CD4-positive, alpha-beta T cell (primary cell): ENCODE measurements around the gene STK32B. TPM values are rescaled to one million over a fixed set of nuclear protein-coding genes. Genes with fewer than 3 reads are reported as not detected.

Source experiments
- ATAC-seq: fragments of 200-7000 bp; cut with Tn5 transposase; one replicate; pipeline ENCODE4 v1.10.0; 2022; ENCODE audit warnings: mild to moderate bottlenecking; ENCODE audit not compliant: poor library complexity
- CTCF ChIA-PET: fragments of 350-600 bp; sonication (Branson Sonifier 250); formaldehyde crosslinking; loops from one replicate; lab custom pipeline; 2021; ENCODE audit warnings: antibody characterized with exemption, inconsistent platforms; lab: Charles Lee
- POLR2A ChIA-PET: fragments of 350-600 bp; sonication (Branson Sonifier 250); formaldehyde crosslinking; loops from one replicate; lab custom pipeline; 2021; ENCODE audit warnings: antibody characterized with exemption, inconsistent platforms; lab: Charles Lee
- DNase-seq, 14 experiments: peaks; one replicate each; pipeline ENCODE4 v3.0.0-alpha.2; 2013 to 2020; ENCODE audit warnings: mixed read lengths in 2 of 14
- H3K27ac ChIP-seq, 2 donors: one replicate each; pipeline versions ENCODE4 v1.5.1 to v1.7.0; 2013; ENCODE audit warnings: low read length in 2 of 2, low read depth in 1 of 2, mild to moderate bottlenecking in 1 of 2
- H3K27me3 ChIP-seq, 2 experiments: 1 replicate in 1 of 2; 2 replicates in 1 of 2; pipeline versions ENCODE4 v1.6.1 to v1.7.0; 2013; ENCODE audit warnings: low read length in 2 of 2, control low read depth in 1 of 2, mild to moderate bottlenecking in 1 of 2, moderate library complexity in 1 of 2; ENCODE audit not compliant: insufficient read depth in 2 of 2, control insufficient read depth in 1 of 2
- H3K36me3 ChIP-seq: one replicate; pipeline ENCODE4 v1.6.1; 2013; ENCODE audit warnings: low read length, control low read depth; ENCODE audit not compliant: insufficient read depth
- H3K4me1 ChIP-seq: one replicate; pipeline ENCODE4 v1.6.1; 2013; ENCODE audit warnings: low read length, control low read depth; ENCODE audit not compliant: insufficient read depth
- H3K4me3 ChIP-seq: one replicate; pipeline ENCODE4 v1.5.1; 2013; ENCODE audit warnings: mild to moderate bottlenecking, low read length, moderate library complexity
- H3K9me3 ChIP-seq, 2 experiments: 1 replicate in 1 of 2; 2 replicates in 1 of 2; pipeline versions ENCODE4 v1.6.1 to v1.7.0; 2013; ENCODE audit warnings: low read length in 2 of 2, mild to moderate bottlenecking in 2 of 2, control low read depth in 1 of 2, moderate library complexity in 1 of 2; ENCODE audit not compliant: control insufficient read depth in 1 of 2, insufficient read depth in 1 of 2
- H3K27ac Mint-ChIP-seq: one replicate; pipeline ENCODE4 v1.8.0; 2020; ENCODE audit warnings: mixed read lengths
- H3K27me3 Mint-ChIP-seq: one replicate; pipeline ENCODE4 v1.8.0; 2021; ENCODE audit warnings: mixed read lengths
- H3K36me3 Mint-ChIP-seq: one replicate; pipeline ENCODE4 v1.8.0; 2021; ENCODE audit warnings: low read depth, mixed read lengths
- H3K4me1 Mint-ChIP-seq: one replicate; pipeline ENCODE4 v1.8.0; 2021; ENCODE audit warnings: low read depth, mixed read lengths
- H3K4me3 Mint-ChIP-seq: one replicate; pipeline ENCODE4 v1.8.0; 2020; ENCODE audit warnings: mild to moderate bottlenecking, mixed read lengths
- H3K9me3 Mint-ChIP-seq: one replicate; pipeline ENCODE4 v1.8.0; 2020; ENCODE audit warnings: mixed read lengths
- CTCF ChIP-seq: fragments of 200-600 bp; IDR thresholded peaks from one replicate; pipeline ENCODE4 v1.8.0; 2022; ENCODE audit warnings: antibody characterized with exemption, mild to moderate bottlenecking
- intact Hi-C, 2 experiments: fragments of 100-400 bp; cut with DNase I in 1 of 2; cut with micrococcal nuclease in 1 of 2; formaldehyde crosslinking; loops; one replicate each; pipeline versions ENCODE4 v1.15.1 to v1.9.0; 2023 to 2025; cut with DNase I, micrococcal nuclease
- total RNA-seq, 174 experiments: library from RNA in 2 of 174; stranded (reverse) in 2 of 174; gene quantifications; one replicate each; pipeline ENCODE4 v1.2.3 and lab custom pipeline; 2021 to 2026

The STK32B gene
- total RNA-seq, 2 experiments from 2014 or later, result not detected

- H3K27ac ChIP-seq, result no peak overlapping the region
- Mint-ChIP-seq H3K4me1 (no peaks in the 10 kb centered on the region), H3K36me3 (no peaks in the 10 kb centered on the region), H3K27me3 (no peaks in the 10 kb centered on the region), H3K9me3 (no peaks in the 10 kb centered on the region), H3K4me3 (no peak overlapping the region), H3K27ac (no peak overlapping the region)
- no peaks in the 10 kb centered on the region for H3K27me3 ChIP-seq
- ChIA-PET CTCF (no interaction called here), POLR2A (no interaction called here)
- H3K4me1 ChIP-seq, result no peaks in the 10 kb centered on the region
- no peaks in the 10 kb centered on the region for H3K36me3 ChIP-seq
- no peak for ATAC-seq
- intact Hi-C loops, result no loop called here
- no peak overlapping the region for H3K4me3 ChIP-seq
- H3K9me3 ChIP-seq, result no peaks in the 10 kb centered on the region
- TF ChIP-seq CTCF, result no peak
- DNase-seq, result no peak
Observed at GRCh38 chr4:5211282-5211839, 160.1 kb downstream of the STK32B start.

DNA sequence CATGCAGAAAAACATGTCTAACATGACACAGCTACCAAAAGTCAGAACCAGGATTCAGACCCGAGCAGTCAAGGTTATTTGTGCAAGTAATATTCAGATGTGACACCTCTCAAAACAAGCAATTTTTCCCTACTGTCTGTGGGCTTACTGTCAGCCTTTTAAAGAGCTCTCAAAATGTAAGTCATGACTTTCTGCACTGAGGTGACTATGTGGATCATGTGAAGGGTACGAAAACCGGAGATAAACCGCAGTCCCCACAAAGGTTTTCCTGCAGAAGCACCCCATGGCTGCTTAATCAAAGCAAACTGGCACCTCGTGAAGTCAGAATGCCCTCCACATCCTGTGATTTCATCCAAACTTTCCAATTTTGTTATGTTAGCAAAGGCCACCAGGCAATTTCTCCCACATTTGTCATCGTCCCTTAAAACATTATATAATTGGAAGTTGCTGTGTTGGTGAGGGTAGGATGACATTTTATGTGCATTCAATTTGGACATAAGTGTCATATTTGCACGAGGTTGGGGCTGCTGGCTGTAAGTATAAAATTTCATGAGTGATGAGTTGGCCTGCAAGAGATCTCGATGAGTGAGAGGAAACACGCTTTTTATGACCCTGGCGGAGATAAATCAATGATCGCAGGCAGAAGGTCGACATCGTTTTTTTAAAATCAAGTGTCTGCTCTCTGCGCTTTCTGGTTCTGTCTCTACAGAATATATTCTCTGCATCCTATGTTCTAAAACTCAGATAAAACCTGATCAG is 161.2 kb downstream of the STK32B start:
- H3K36me3 Mint-ChIP-seq, result no peaks in the 10 kb centered on the region
- no peaks in the 10 kb centered on the region for H3K36me3 ChIP-seq
- DNase-seq (no peak), ATAC-seq (no peak)
- no peak overlapping the region for H3K27ac Mint-ChIP-seq
- H3K4me1 ChIP-seq, result no peaks in the 10 kb centered on the region
- H3K4me1 Mint-ChIP-seq, result no peaks in the 10 kb centered on the region
- ChIA-PET CTCF (no interaction called here), POLR2A (no interaction called here)
- H3K27me3 Mint-ChIP-seq, result no peaks in the 10 kb centered on the region
- H3K27ac ChIP-seq, result no peak overlapping the region
- intact Hi-C loops, result no loop called here
- no peak overlapping the region for H3K4me3 Mint-ChIP-seq
- H3K27me3 ChIP-seq, result no peaks in the 10 kb centered on the region
- H3K9me3 ChIP-seq, result no peaks in the 10 kb centered on the region
- H3K9me3 Mint-ChIP-seq, result no peaks in the 10 kb centered on the region
- H3K4me3 ChIP-seq, result no peak overlapping the region
- TF ChIP-seq CTCF, result no peak

DNA sequence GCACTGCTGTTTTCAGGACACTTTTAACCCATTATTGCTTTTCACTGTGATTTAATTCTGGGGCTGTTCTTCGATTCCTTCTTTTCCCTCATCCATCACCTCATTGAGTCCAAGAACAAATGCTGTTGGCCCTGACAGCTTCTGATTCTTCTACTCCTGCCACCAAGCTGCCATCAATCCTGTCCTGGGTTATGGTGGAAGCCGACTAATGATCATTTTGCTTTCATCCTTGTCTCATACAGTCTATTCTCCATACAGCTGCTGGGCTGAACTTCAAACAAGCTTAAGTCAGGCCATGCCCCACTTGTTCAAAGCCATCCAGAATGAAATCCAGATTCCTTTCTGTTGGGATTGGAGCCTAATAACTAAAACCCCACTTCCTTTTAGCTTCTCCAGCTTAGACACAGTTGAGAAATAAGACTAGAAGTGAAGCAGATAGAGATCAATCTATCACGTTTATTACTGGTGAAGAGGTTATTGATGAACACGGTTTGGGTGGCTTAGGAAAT is 161.9 kb downstream of the STK32B start:
- no peaks in the 10 kb centered on the region for H3K4me1 ChIP-seq
- POLR2A ChIA-PET, result no interaction called here
- intact Hi-C loops, result no loop called here

More for the DNA sequence above, 161.9 kb downstream of the STK32B start:
- Histone ChIP-seq H3K27ac (no peak overlapping the region), H3K4me3 (no peak overlapping the region), H3K27me3 (no peaks in the 10 kb centered on the region), H3K9me3 (no peaks in the 10 kb centered on the region), H3K36me3 (no peaks in the 10 kb centered on the region)
- Mint-ChIP-seq H3K27me3 (no peaks in the 10 kb centered on the region), H3K27ac (no peak overlapping the region), H3K4me3 (no peak overlapping the region), H3K4me1 (no peaks in the 10 kb centered on the region), H3K9me3 (no peaks in the 10 kb centered on the region), H3K36me3 (no peaks in the 10 kb centered on the region)
- ATAC-seq (no peak), DNase-seq (no peak)
- CTCF ChIA-PET, result no interaction called here
- no peak for TF ChIP-seq CTCF
